GM23338 (cell line): ENCODE data around the gene EXD3. TPM values are rescaled to one million over a fixed set of nuclear protein-coding genes. Genes with fewer than 3 reads are reported as not detected.
"Not testable (repeated sequence)": the region's sequence is repeated elsewhere in the genome, so short reads cannot be mapped to it uniquely, and the experiment has no call there.

Experiments
- ATAC-seq: fragments of 200-7000 bp; cut with Tn5 transposase; 3 replicates; pipeline ENCODE4 v1.9.1; 2020
- DNase-seq: peaks from one replicate; pipeline ENCODE4 v3.0.0-alpha.2; 2015; ENCODE audit warnings: low spot score
- H2AFZ ChIP-seq: fragments of 200-600 bp; sonication (generic); 2 replicates; pipeline ENCODE4 v1.8.0; 2016; ENCODE audit warnings: antibody characterized with exemption, mild to moderate bottlenecking, moderate library complexity
- H3F3A ChIP-seq: fragments of 200-600 bp; sonication (generic); replicated peaks from 2 replicates; pipeline ENCODE4 v1.8.0; 2017; ENCODE audit warnings: antibody characterized with exemption, mixed run types, low read depth
- H3K27ac ChIP-seq: fragments of 200-600 bp; sonication (generic); 2 replicates; pipeline ENCODE4 v1.6.1; 2016; ENCODE audit warnings: low read depth
- H3K27me3 ChIP-seq: fragments of 200-600 bp; sonication (generic); 2 replicates; pipeline ENCODE4 v1.8.0; 2016; ENCODE audit warnings: mild to moderate bottlenecking, mixed run types, moderate library complexity; ENCODE audit not compliant: insufficient read depth
- H3K36me3 ChIP-seq: fragments of 200-600 bp; sonication (generic); 2 replicates; pipeline ENCODE4 v1.8.0; 2016; ENCODE audit warnings: mild to moderate bottlenecking; ENCODE audit not compliant: insufficient read depth
- H3K4me1 ChIP-seq: fragments of 200-600 bp; sonication (generic); 2 replicates; pipeline ENCODE4 v1.8.0; 2016; ENCODE audit warnings: mild to moderate bottlenecking, moderate library complexity; ENCODE audit not compliant: insufficient read depth
- H3K4me2 ChIP-seq: fragments of 200-600 bp; sonication (generic); 2 replicates; pipeline ENCODE4 v1.7.1; 2017; ENCODE audit warnings: mixed run types
- H3K4me3 ChIP-seq: fragments of 200-600 bp; sonication (generic); 2 replicates; pipeline ENCODE4 v1.6.1; 2016; ENCODE audit warnings: mixed run types
- H3K79me2 ChIP-seq: fragments of 200-600 bp; sonication (generic); replicated peaks from 2 replicates; pipeline ENCODE4 v1.8.0; 2017; ENCODE audit warnings: mild to moderate bottlenecking; ENCODE audit not compliant: insufficient read depth
- H3K9me2 ChIP-seq: fragments of 200-600 bp; sonication (generic); 2 replicates; pipeline ENCODE4 v1.8.0; 2017; ENCODE audit not compliant: insufficient read depth
- H4K20me1 ChIP-seq: fragments of 200-600 bp; sonication (generic); replicated peaks from 2 replicates; pipeline ENCODE4 v1.8.0; 2017; ENCODE audit warnings: mild to moderate bottlenecking; ENCODE audit not compliant: insufficient read depth
- H3K27ac Mint-ChIP-seq: 2 replicates; pipeline ENCODE4 v1.8.0; 2020; ENCODE audit warnings: inconsistent platforms, mild to moderate bottlenecking, moderate library complexity, mixed read lengths
- H3K27me3 Mint-ChIP-seq: 3 replicates; pipeline ENCODE4 v1.8.0; 2022; ENCODE audit warnings: low read depth, mild to moderate bottlenecking, moderate library complexity, mixed read lengths, inconsistent platforms; ENCODE audit not compliant: insufficient read depth, poor library complexity
- H3K36me3 Mint-ChIP-seq: 3 replicates; pipeline ENCODE4 v1.8.0; 2021; ENCODE audit warnings: low read depth, mild to moderate bottlenecking, inconsistent platforms, moderate library complexity, mixed read lengths
- H3K4me1 Mint-ChIP-seq: 3 replicates; pipeline ENCODE4 v1.8.0; 2020; ENCODE audit warnings: mild to moderate bottlenecking, inconsistent platforms, mixed read lengths
- H3K4me3 Mint-ChIP-seq: 3 replicates; pipeline ENCODE4 v1.8.0; 2021; ENCODE audit warnings: moderate library complexity, mild to moderate bottlenecking, inconsistent platforms, mixed read lengths
- H3K9me3 Mint-ChIP-seq: 3 replicates; pipeline ENCODE4 v1.8.0; 2020; ENCODE audit warnings: moderate library complexity, mild to moderate bottlenecking, inconsistent platforms, mixed read lengths
- CREB1 ChIP-seq: fragments of 250-450 bp; sonication (Bioruptor Pico); IDR thresholded peaks from 2 replicates; pipeline ENCODE4 v1.5.0; 2020; ENCODE audit warnings: low read depth, mild to moderate bottlenecking, moderate library complexity
- CTCF ChIP-seq, 2 experiments: fragments of 200-600 bp in 1 of 2; sonication (generic) in 1 of 2; conservative IDR thresholded peaks; 2 replicates each; pipeline versions ENCODE4 v1.5.1 to v1.6.1; 2016 to 2017; ENCODE audit warnings: antibody characterized with exemption in 2 of 2, low read depth in 2 of 2, mild to moderate bottlenecking in 2 of 2, moderate library complexity in 1 of 2
- EZH2 ChIP-seq: fragments of 200-600 bp; sonication (generic); IDR thresholded peaks from one replicate; pipeline ENCODE4 v1.8.0; 2017; ENCODE audit warnings: antibody characterized with exemption, mild to moderate bottlenecking, low read depth; ENCODE audit not compliant: unreplicated experiment
- JUNB ChIP-seq: IDR thresholded peaks from one replicate; pipeline ENCODE4 v1.6.1; 2016; ENCODE audit warnings: antibody characterized with exemption; ENCODE audit not compliant: unreplicated experiment
- NANOG ChIP-seq: IDR thresholded peaks from 2 replicates; pipeline ENCODE4 v1.6.1; 2016; ENCODE audit warnings: antibody characterized with exemption, borderline replicate concordance
- STAT1 ChIP-seq: IDR thresholded peaks from one replicate; pipeline ENCODE4 v1.6.1; 2016; ENCODE audit warnings: antibody characterized with exemption; ENCODE audit not compliant: unreplicated experiment
- ZNF114 ChIP-seq: fragments of 250-450 bp; sonication (Bioruptor Pico); IDR thresholded peaks from 2 replicates; pipeline ENCODE4 v1.5.0; 2020; ENCODE audit warnings: mild to moderate bottlenecking, moderate library complexity
- ZNF331 ChIP-seq: fragments of 250-450 bp; sonication (Bioruptor Pico); IDR thresholded peaks from 2 replicates; pipeline ENCODE4 v1.5.0; 2020; ENCODE audit warnings: low read depth, mild to moderate bottlenecking, moderate library complexity
- ZNF462 ChIP-seq: fragments of 250-450 bp; sonication (Bioruptor Pico); IDR thresholded peaks from 2 replicates; pipeline ENCODE4 v1.5.0; 2020; ENCODE audit warnings: mild to moderate bottlenecking, moderate library complexity
- polyA plus RNA-seq: library from polyadenylated mRNA; unstranded; fragments of >200 nt; fragmentation: Nextera tagmentation; extraction: Ambion mirVana; gene quantifications from 2 replicates; pipeline ENCODE4 v1.2.1, GENCODE V29; 2016
- total RNA-seq: library from RNA; depleted of rRNA; stranded (reverse); fragments of >200 nt; shearing (Covaris generic); gene quantifications from 2 replicates; pipeline ENCODE4 v1.2.3, GENCODE V29; 2014

EXD3 gene
- total and polyA plus RNA-seq, 2 experiments from 2014 or later, result 3.6 to 9.7 TPM

GRCh38 chr9:137341227-137341626, 81.7 kb downstream of the EXD3 start (continued):
- no peak for TF ChIP-seq ZNF114 (CRISPR knock-in tag)

GRCh38 chr9:137339908-137340462, 83.0 kb downstream of the EXD3 start:
- not testable (repeated sequence) for H3F3A ChIP-seq, H2AFZ ChIP-seq, H3K9me2 ChIP-seq, H3K4me3 Mint-ChIP-seq, H3K4me1 Mint-ChIP-seq, H3K4me2 ChIP-seq, H3K79me2 ChIP-seq, H3K27ac ChIP-seq, H3K27me3 ChIP-seq, DNase-seq, H3K27me3 Mint-ChIP-seq, H4K20me1 ChIP-seq, ATAC-seq, H3K36me3 ChIP-seq, H3K4me3 ChIP-seq, H3K27ac Mint-ChIP-seq, H3K4me1 ChIP-seq
- H3K9me3 Mint-ChIP-seq, result peaks cover 82% of the 10 kb centered on the region
- H3K36me3 Mint-ChIP-seq, result peaks cover 28% of the 10 kb centered on the region; the same call in 2 of the 3 replicates

DNA sequence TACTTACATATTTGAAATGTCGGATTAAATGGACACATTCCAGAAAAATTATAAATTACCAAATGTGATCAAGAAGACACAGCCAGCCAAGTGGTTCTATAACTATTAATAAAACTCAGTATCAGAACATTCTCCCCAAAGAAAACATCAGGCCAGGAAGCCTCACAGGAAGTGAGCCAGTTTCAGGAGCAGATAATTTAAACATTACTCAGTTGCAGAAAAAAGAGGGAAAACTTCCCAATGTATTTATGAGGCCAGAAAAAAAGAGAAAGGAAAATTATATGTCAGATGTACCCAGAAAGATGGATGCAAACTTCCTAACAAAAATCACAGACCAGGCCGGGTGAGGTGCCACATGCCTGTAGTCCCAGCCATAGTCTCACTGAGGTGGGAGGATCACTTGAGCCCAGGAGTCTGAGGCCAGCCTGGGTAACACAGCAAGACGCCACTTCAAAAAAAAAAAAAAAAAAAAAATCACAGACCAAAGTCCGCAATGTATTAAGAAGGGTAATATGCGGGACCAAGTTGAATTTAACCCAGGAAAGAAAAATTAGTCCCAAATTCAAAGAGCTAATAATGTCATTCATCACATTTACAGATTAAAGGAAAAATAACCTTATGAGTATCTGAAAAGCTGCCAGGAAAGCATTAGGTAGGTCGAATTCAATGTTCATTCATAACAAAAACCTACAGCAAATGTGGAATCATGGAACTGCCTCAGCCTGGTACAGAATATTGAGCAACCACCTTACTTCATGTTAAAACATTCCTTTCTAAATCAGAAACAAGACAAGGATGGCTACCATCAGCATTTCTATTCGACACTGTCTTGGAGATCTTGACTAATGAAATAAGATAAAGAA, 83.7 kb downstream of the EXD3 start:
- no peaks in the 10 kb centered on the region for H4K20me1 ChIP-seq
- H3K27me3 ChIP-seq, result no peaks in the 10 kb centered on the region
- Mint-ChIP-seq H3K27me3 (no peaks in the 10 kb centered on the region), H3K9me3 (peaks cover 82% of the 10 kb centered on the region), H3K4me3 (no peak overlapping the region), H3K4me1 (no peaks in the 10 kb centered on the region), H3K27ac (no peak overlapping the region), H3K36me3 (peaks cover 26% of the 10 kb centered on the region; the same call in 2 of the 3 replicates)
- ATAC-seq, result no peak
- no peak overlapping the region for H2AFZ ChIP-seq
- H3K4me3 ChIP-seq, result no peak overlapping the region
- H3K36me3 ChIP-seq, result no peaks in the 10 kb centered on the region; the same call in 1 of the 2 replicates
- H3K79me2 ChIP-seq, result no peaks in the 10 kb centered on the region
- H3K4me1 ChIP-seq, result no peaks in the 10 kb centered on the region
- no peak for DNase-seq
- H3K27ac ChIP-seq, result no peak overlapping the region
- no peaks in the 10 kb centered on the region for H3K9me2 ChIP-seq
- H3K4me2 ChIP-seq, result no peak overlapping the region
- no peaks in the 10 kb centered on the region for H3F3A ChIP-seq
- TF ChIP-seq CREB1 (no peak), ZNF331 (CRISPR knock-in tag) (no peak), EZH2 (no peak), JUNB (no peak), NANOG (no peak), STAT1 (no peak), ZNF462 (CRISPR knock-in tag) (no peak), CTCF (conservative IDR thresholded peaks at IDR 0.05; ENCODE audit: low read depth in 2 of 2) (no peak), ZNF114 (CRISPR knock-in tag) (no peak)
